H1 (cell line): ENCODE data around the gene LRP11. TPM values are rescaled to one million over a fixed set of nuclear protein-coding genes. Genes with fewer than 3 reads are reported as not detected.

Experiments
- CTBP2 ChIP-seq: IDR thresholded peaks from 2 replicates; pipeline ENCODE4 v1.7.0; 2011; ENCODE audit warnings: borderline replicate concordance, mild to moderate bottlenecking, moderate library complexity, mixed read lengths, low read length; ENCODE audit not compliant: insufficient read depth, insufficient read length
- polyA plus RNA-seq, 7 experiments: library from polyadenylated mRNA; depleted of rRNA in 3 of 7; stranded (reverse) in 5 of 7; unstranded in 2 of 7; fragments of >200 nt in 5 of 7; fragments of 200-250 nt in 2 of 7; gene quantifications; 1 replicate in 5 of 7; 2 replicates in 1 of 7; 4 replicates in 1 of 7; pipeline versions ENCODE4 v1.2.1 to v1.2.3, GENCODE V29; 2011 to 2013; ENCODE audit warnings: missing spikeins in 2 of 7, mixed read lengths in 2 of 7
- total RNA-seq: library from RNA; stranded (reverse); fragmentation: NEBNext Ultra II Directional; extraction: Animal tissue kit (Norgen Biotek cat#: 25700); gene quantifications from 2 replicates; pipeline ENCODE4 v1.2.1, GENCODE V29; 2021

LRP11 gene
- total and polyA plus RNA-seq, 2 of the 8 experiments (the other 6 are each of a cell fraction or from before 2014, with no cell fraction given) = 11.0 to 20.0 TPM

DNA sequence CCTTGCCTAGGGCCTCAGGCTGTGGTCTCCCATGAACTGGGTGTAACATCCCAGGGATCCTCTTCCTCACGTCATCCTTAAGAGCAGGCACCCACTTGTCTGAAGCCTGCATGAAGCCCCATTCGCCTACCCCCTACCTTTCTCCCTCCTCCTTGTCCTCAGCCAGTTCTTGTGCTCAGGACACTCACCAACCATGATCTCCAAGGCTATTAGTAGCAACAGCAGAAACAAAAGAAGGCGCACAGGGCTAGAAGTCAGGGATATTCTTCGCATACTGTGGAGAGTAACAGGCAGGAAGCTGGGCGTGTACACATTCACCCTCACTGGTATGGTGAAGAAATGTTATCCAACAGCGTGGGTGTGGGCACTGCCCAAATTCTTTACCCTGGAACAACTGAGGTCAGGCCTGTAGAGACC lies 26.5 kb upstream of the LRP11 start (continued):
- TF ChIP-seq CTBP2 = no peak
